ENCODE data around the gene SLC30A10. TPM values are rescaled to one million over a fixed set of nuclear protein-coding genes. Genes with fewer than 3 reads are reported as not detected.

The SLC30A10 gene
- total RNA-seq, 1 experiment from 2014 or later: not detected

GRCh38 chr1:219927298-219927955 lies 930 bp downstream of the SLC30A10 start:
- intact Hi-C loops (cut with micrococcal nuclease; ENCODE audit: unreplicated experiment): no loop called here
- Histone ChIP-seq H3K27me3 (ENCODE audit: control insufficient read depth, insufficient read depth, low read length) (peaks cover 20% of the 10 kb centered on the region), H3K4me1 (ENCODE audit: control insufficient read depth, insufficient read depth, low read length) (no peaks in the 10 kb centered on the region), H3K27ac (ENCODE audit: low read length) (no peak overlapping the region), H3K9me3 (ENCODE audit: control insufficient read depth, insufficient read depth, low read depth, low read length) (no peaks in the 10 kb centered on the region), H3K36me3 (ENCODE audit: control insufficient read depth, insufficient read depth, low read length) (no peaks in the 10 kb centered on the region), H3K4me3 (ENCODE audit: low read depth in 2 of 2, low read length in 2 of 2) (peak overlapping the region; percentile 40 to 57)
- POLR2A ChIA-PET: no interaction called here
- TF ChIP-seq, protein P1, sequence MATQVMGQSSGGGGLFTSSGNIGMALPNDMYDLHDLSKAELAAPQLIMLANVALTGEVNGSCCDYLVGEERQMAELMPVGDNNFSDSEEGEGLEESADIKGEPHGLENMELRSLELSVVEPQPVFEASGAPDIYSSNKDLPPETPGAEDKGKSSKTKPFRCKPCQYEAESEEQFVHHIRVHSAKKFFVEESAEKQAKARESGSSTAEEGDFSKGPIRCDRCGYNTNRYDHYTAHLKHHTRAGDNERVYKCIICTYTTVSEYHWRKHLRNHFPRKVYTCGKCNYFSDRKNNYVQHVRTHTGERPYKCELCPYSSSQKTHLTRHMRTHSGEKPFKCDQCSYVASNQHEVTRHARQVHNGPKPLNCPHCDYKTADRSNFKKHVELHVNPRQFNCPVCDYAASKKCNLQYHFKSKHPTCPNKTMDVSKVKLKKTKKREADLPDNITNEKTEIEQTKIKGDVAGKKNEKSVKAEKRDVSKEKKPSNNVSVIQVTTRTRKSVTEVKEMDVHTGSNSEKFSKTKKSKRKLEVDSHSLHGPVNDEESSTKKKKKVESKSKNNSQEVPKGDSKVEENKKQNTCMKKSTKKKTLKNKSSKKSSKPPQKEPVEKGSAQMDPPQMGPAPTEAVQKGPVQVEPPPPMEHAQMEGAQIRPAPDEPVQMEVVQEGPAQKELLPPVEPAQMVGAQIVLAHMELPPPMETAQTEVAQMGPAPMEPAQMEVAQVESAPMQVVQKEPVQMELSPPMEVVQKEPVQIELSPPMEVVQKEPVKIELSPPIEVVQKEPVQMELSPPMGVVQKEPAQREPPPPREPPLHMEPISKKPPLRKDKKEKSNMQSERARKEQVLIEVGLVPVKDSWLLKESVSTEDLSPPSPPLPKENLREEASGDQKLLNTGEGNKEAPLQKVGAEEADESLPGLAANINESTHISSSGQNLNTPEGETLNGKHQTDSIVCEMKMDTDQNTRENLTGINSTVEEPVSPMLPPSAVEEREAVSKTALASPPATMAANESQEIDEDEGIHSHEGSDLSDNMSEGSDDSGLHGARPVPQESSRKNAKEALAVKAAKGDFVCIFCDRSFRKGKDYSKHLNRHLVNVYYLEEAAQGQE (IDR thresholded peaks at IDR 0.05; ENCODE audit: insufficient read depth in 1 of 2, low read depth in 2 of 2, low read length in 1 of 2): no peak
- no TSS peak for BruUV-seq (replicated peaks)
- ATAC-seq: 0 out of 2 replicates have a peak, but pooled peaks have one; percentile 23
- in situ Hi-C loops (cut with HindIII; ENCODE audit: low pct_unique_long_range_greater_than_20kb, low sequenced_read_pairs): no loop called here
- CTCF ChIA-PET: no interaction called here
- no peak for DNase-seq (ENCODE audit: low read depth, low spot score)

- in situ Hi-C loops (cut with HindIII; ENCODE audit: low pct_unique_long_range_greater_than_20kb, low sequenced_read_pairs): no loop called here
- Histone ChIP-seq H3K27me3 (ENCODE audit: control insufficient read depth, insufficient read depth, low read length) (peaks cover 20% of the 10 kb centered on the region), H3K4me1 (ENCODE audit: control insufficient read depth, insufficient read depth, low read length) (no peaks in the 10 kb centered on the region), H3K4me3 (ENCODE audit: low read depth in 2 of 2, low read length in 2 of 2) (no peak overlapping the region), H3K36me3 (ENCODE audit: control insufficient read depth, insufficient read depth, low read length) (no peaks in the 10 kb centered on the region), H3K27ac (ENCODE audit: low read length) (no peak overlapping the region), H3K9me3 (ENCODE audit: control insufficient read depth, insufficient read depth, low read depth, low read length) (no peaks in the 10 kb centered on the region)
- CTCF ChIA-PET: no interaction called here
- DNase-seq (ENCODE audit: low read depth, low spot score) (no peak), ATAC-seq (no peak)
- intact Hi-C loops (cut with micrococcal nuclease; ENCODE audit: unreplicated experiment): no loop called here
- POLR2A ChIA-PET: interaction anchor here (0.6 kb wide), 1 partner anchor 40 kb away, joined by 6 read pairs; no protein-coding TSS in a partner anchor
- TF ChIP-seq, protein P2, sequence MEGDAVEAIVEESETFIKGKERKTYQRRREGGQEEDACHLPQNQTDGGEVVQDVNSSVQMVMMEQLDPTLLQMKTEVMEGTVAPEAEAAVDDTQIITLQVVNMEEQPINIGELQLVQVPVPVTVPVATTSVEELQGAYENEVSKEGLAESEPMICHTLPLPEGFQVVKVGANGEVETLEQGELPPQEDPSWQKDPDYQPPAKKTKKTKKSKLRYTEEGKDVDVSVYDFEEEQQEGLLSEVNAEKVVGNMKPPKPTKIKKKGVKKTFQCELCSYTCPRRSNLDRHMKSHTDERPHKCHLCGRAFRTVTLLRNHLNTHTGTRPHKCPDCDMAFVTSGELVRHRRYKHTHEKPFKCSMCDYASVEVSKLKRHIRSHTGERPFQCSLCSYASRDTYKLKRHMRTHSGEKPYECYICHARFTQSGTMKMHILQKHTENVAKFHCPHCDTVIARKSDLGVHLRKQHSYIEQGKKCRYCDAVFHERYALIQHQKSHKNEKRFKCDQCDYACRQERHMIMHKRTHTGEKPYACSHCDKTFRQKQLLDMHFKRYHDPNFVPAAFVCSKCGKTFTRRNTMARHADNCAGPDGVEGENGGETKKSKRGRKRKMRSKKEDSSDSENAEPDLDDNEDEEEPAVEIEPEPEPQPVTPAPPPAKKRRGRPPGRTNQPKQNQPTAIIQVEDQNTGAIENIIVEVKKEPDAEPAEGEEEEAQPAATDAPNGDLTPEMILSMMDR (IDR thresholded peaks at IDR 0.05): no peak
- TF ChIP-seq, protein P1 (IDR thresholded peaks at IDR 0.05; ENCODE audit: insufficient read depth in 1 of 2, low read depth in 2 of 2, low read length in 1 of 2): no peak
- TF ChIP-seq POLR2AphosphoS5 (IDR thresholded peaks at IDR 0.05; ENCODE audit: low read depth, low read length) (no peak), TCF7L2 (IDR thresholded peaks at IDR 0.05; ENCODE audit: low read depth, low read length) (no peak), SIN3A (IDR thresholded peaks at IDR 0.05; ENCODE audit: borderline replicate concordance, insufficient read depth, low read depth, low read length) (no peak)
- BruUV-seq (replicated peaks): no TSS peak
These were observed 1.9 kb downstream of the SLC30A10 start for GRCh38 chr1:219926363-219926998.
